Esophagus squamous epithelium (tissue), 4 donors: Measurements from ENCODE around the gene TRAPPC10.

Experiments used
- CTCF ChIP-seq, 6 experiments: fragments of 450-650 bp in 4 of 6; fragments of 200-600 bp in 2 of 6; sonication (generic) in 2 of 6; IDR thresholded peaks; one replicate each; pipeline ENCODE4 v1.5.1; 2016 to 2019; ENCODE audit warnings: antibody characterized with exemption in 6 of 6, mild to moderate bottlenecking in 4 of 6, moderate library complexity in 4 of 6
- POLR2A ChIP-seq, 4 donors: fragments of 450-650 bp; IDR thresholded peaks; one replicate each; pipeline ENCODE4 v1.6.1; 2017; ENCODE audit warnings: antibody characterized with exemption in 4 of 4, mild to moderate bottlenecking in 4 of 4, moderate library complexity in 3 of 4

- TF ChIP-seq POLR2A (IDR thresholded peaks at IDR 0.05): no peak
- TF ChIP-seq CTCF (IDR thresholded peaks at IDR 0.05): no peak
Observed at GRCh38 chr21:43974791-43975468, 37.2 kb upstream of the TRAPPC10 start.
